Regular cardiac myocyte (primary cell): Measurements from ENCODE around the gene EBLN2. TPM values are rescaled to one million over a fixed set of nuclear protein-coding genes. Genes with fewer than 3 reads are reported as not detected.

Source experiments
- total RNA-seq: library from RNA; depleted of rRNA; stranded (reverse); fragments of >200 nt; gene quantifications from 2 replicates; pipeline ENCODE4 v1.2.3, GENCODE V29; 2014

The EBLN2 gene
- 3.5 and 5.1 TPM in 2 replicates for total RNA-seq

DNA sequence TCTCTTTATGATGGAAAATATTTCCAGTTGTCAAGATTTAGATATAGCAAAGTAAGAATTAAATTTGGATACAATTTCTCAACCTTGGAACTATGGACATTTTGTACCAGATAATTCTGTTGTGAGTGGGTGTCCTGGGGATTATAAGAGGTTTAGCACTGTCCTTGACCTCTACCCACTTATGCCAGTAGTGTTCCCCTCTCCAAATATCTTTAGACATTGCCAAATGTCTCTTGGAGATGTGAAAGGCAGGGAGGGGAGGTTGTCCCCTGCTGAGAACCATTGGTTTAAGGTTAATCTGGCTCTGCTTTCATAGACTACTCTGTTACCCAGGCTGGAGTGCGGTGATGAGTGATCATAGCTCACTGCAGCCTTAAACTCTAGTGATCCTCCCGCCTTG, at the start of gene EBLN2:
EBLN2 (plus strand) TSS at position 244 of the 400 bp plus-strand sequence. CDS start 423 bp downstream, outside the sequence.

Other genes with a start within 250 kb of the EBLN2 start
- gene SHQ1, start 213.2 kb upstream of the EBLN2 start, total RNA-seq = 25.4 and 26.8 TPM in 2 replicates
- gene GXYLT2, start 173.6 kb upstream of the EBLN2 start, total RNA-seq = 13.6 and 54.7 TPM in 2 replicates
- gene PPP4R2, start 64.8 kb upstream of the EBLN2 start, total RNA-seq = 81.3 and 123 TPM in 2 replicates